ENCODE measurements around the gene INPP5A. TPM values are rescaled to one million over a fixed set of nuclear protein-coding genes. Genes with fewer than 3 reads are reported as not detected.

The INPP5A gene
- total RNA-seq, 1 donor from 2014 or later, result 14.3 TPM

DNA sequence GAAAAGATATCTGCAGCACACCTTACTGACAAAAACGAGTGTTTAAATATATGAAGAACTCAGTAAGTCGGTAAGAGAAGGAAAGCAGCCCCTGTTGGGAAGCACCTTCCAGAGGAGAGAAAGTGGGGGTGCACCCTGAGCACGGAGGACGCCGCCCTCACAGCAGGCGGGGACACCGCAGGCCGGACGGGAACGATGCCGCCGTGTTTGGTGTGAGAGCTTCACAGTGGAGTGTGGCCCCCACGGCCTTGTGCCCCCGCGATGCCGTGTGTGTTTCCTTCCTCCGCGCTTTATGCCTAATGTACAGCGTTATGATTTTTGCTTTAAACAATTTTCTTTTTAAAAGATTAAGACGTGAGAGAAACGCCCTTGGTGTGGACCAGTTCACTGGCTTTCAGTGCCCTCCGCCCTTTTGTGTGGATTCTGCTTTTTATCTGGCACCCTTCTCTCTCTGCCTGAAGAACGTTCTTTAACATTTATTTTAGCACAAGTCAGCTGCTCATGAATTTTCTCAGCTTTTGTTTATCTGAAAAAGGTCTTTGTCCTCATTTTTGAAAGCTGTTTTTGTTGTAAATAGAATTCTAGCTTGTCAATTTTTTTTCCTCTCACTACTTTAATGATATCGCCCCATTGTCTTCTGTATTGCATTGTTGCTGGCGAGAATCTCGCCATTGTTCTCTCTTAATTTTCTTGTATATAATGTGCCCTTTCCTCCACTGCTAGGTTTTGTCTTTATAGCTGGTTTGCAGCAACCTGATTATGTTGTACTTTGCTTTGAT, 110.7 kb downstream of the INPP5A start:
- ATAC-seq, result no peak

DNA sequence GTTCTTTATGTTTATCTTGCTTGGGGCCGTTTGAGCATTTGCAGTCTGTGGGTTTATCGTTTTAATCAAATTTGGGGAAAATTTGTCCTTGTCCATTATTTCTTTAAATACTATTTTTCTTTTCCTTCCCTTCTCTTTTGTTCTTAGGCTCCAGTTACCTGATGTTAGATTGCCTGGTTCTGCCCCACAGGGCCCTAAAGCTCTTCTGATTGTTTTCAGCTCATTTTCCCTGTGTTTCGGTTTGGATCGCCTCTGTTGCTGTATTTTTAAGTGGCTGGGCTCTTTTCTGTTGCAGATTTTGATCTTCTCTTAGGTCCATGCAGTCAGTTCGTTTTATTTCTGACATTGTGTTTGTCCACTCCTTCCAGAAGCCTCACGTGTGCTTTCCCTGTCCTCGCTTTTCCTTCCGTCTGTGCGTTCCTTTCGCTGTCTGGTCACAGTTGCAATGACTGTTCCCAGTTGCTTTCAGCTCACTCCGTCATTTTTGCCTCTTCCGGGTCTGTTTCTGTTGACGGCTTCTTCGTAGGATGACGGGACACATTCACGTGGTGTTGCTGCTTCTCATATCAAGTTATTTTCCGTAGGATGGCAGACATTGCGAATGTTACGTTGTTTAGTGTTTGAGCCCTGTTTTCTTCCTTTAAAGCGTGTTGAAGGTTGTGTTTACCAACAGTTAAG, 111.4 kb downstream of the INPP5A start:
- ATAC-seq, result no peak

GRCh38 chr10:132649651-132650360, 112.2 kb downstream of the INPP5A start:
- ATAC-seq, result no peak

- no peak for ATAC-seq
Measured at GRCh38 chr10:132650611-132651250, 113.1 kb downstream of the INPP5A start.

GRCh38 chr10:132651511-132652029, 114.0 kb downstream of the INPP5A start:
- no peak for ATAC-seq

DNA sequence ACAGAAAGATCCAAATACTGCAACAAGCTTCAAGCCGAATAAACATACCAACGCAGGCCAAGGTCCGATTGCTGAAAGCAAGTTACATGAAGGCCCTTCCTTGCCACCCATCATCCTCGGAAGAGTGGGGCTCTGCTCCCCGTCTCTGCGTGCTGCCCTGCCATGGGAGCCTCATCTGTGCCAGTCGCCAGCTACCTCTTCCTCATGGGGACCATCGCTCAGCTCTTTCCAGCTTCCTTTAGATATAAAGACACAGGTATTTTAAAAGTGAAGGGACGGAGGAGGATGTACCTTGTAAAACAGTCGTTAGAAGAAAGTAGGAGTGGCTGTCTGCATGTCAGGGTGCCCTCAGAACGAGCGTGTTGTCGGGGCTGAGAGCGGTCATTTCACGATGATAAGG, 114.9 kb downstream of the INPP5A start:
- no peak for ATAC-seq

- no peak for ATAC-seq
Measured at GRCh38 chr10:132652936-132653590, 115.5 kb downstream of the INPP5A start.

DNA sequence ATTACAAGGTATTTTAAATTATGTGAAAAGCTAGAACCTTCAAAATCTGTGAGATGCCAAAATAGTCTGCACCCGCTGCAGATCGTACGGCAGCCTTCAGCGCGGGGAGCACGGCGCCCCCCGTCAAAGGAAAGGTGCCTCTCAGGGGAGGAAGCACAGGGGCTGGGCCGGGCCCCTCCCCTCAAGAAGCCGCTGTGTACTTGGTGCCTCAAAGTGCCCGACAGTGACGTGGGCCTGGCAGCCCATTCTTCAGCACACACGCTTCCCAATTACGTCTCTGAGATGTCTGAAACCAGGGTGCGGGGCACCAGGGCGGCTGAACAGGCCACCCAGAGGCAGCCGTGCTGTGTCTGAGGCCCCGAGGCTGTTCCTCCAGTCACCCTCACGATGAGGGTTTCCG, 116.1 kb downstream of the INPP5A start:
- peak; percentile 5 for ATAC-seq

- no peak for ATAC-seq
Measured at GRCh38 chr10:132654121-132654571, 116.6 kb downstream of the INPP5A start.

- ATAC-seq, result peak; percentile 53
Measured at GRCh38 chr10:132654708-132655661, 117.4 kb downstream of the INPP5A start.

DNA sequence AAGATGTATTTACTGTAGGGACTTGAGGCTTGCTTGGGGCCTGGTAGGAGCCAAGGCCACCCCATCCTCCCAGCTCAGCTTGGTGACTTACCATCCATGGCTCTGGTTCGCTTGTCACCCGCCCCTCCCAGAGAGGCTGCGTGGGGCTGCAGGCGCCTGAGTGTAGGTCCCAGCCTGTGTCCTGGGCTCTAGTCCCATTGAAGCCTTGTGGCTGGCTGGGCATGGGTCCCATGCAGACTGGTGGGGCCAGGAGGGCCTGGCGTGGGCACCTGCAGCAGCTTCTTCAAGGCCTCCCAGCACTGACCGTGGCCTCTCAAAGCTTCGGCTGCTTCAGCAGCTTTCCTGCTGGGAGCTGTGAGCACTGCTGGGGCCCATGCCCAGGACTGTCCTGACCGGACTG, 118.1 kb downstream of the INPP5A start:
- ATAC-seq, result no peak

GRCh38 chr10:132656283-132657126, 118.9 kb downstream of the INPP5A start:
- ATAC-seq, result no peak

- ATAC-seq, result no peak
Measured at GRCh38 chr10:132657127-132657706, 119.6 kb downstream of the INPP5A start.

DNA sequence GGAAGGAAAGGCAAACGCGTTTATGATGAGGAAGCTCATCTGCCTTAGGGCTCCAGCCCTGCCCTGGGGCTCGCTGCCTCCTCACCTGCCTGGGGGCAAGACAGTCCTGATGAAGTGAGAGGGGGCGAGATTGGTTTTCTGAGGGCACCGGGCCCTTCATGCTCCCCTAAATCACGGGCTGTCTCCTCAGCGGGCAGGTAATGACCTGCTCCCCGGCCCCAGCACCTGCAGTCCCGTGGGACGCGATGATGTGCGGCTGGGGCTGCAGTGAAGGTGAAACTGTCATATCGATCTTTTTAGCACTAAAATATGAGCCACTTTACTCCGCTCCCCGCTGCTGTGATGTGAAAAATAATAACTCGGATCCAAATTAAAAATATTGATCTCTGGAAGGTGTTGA, 120.2 kb downstream of the INPP5A start:
- ATAC-seq, result no peak

DNA sequence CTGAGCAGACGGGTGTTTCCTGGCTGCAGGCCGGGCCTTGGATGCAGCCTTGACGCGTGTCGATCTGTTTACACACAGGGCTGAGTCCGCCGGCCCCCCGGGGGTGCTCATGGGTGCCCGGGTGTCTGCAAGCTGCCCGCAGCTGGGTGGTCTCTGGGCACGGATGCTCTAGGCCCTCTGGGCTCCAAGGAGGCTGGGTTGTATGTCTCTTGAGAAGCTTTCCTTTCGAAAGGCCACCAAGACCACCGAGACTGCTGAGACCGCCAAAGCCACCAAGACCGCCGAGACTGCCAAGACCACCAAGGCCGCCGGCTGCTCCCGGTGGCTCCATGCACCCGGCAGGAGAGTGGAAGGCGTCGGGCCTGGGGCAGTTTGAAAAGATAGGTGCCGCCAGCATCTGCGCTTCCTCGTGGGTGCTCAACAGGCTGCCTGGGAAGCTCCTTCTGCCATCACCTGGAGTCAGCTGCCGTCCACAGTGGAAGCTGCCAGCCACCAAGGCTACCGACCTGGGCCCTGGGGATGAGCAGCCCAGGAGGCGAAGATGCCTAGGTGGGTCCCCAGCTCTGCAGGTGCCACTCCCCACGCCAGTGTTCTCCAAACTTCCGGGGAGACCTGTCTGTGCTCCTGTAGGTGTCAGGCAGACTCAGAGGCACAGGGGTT, 121.1 kb downstream of the INPP5A start:
- ATAC-seq, result no peak

DNA sequence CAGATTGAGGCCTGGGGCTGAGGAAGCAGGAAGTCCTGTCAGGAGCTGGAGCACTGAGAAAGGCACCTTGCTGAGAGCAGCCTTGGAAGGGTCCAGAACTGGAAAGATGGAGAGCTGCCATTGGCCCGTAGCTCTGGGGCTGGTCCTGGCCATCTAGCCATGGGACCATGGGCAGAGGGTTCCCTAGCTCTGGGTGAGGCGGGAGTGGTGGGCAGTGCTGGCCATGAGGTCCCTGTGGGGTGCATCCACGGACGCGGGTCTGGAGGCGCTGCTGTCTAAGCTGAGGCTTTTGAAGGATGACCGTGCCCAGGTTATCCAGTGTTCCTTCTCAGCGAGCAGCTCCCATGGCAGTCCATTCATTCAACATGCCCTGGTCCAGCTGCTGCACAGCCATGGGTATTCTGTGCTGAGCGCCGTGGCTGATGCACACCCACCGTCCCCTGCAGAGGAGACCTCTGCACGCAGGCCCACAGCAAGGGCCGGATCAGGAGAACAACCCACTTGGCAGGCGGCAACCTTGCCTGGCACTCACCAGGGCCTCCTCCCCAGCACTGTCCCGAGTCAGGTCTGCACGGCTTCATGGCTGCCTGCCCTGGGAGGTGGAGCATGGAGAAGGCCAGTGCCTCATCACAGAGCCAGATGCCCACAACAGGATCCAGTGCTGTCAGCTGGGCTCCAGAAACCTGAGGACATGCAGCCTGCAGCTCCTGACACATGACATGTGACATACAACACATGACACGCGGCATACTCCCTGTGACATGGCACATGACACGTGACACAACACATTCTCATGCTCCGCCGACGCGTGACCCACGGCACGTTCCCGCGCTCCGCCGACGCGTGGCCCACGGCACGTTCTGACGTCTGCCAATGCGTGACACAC, 121.9 kb downstream of the INPP5A start:
- no peak for ATAC-seq

- no peak for ATAC-seq
Measured at GRCh38 chr10:132660385-132660784, 122.8 kb downstream of the INPP5A start.

Data from esophagus mucosa (tissue), 1 donor.